Endothelial cell of umbilical vein (primary cell): ENCODE data around the gene SMIM21.

Experiments
- EZH2 ChIP-seq: IDR thresholded peaks from 2 replicates; pipeline ENCODE4 v1.6.1; 2012; ENCODE audit warnings: borderline replicate concordance, low read depth, mild to moderate bottlenecking, moderate library complexity, low read length, inconsistent platforms; ENCODE audit not compliant: severe bottlenecking
- GATA2 ChIP-seq: IDR thresholded peaks from 2 replicates; pipeline ENCODE4 v1.7.0; 2011; ENCODE audit warnings: low read depth, mild to moderate bottlenecking, moderate library complexity, mixed read lengths, low read length; ENCODE audit not compliant: insufficient read length, insufficient read depth
- MYC ChIP-seq: IDR thresholded peaks from one replicate; pipeline ENCODE4 v1.6.1; 2011; ENCODE audit warnings: mild to moderate bottlenecking, low read depth, low read length
- POLR2A ChIP-seq: IDR thresholded peaks from 2 replicates; pipeline ENCODE4 v1.6.1; 2012; ENCODE audit warnings: low read depth, mild to moderate bottlenecking, control low read depth, low read length
- POLR2AphosphoS5 ChIP-seq: IDR thresholded peaks from 2 replicates; pipeline ENCODE4 v1.6.1; 2012; ENCODE audit warnings: low read depth, mild to moderate bottlenecking, control low read depth, low read length, moderate library complexity; ENCODE audit not compliant: insufficient read depth
- TF ChIP-seq, protein P1 (sequence below), 2 donors: IDR thresholded peaks; 1 replicate in 1 of 2; 2 replicates in 1 of 2; pipeline ENCODE4 v1.5.1; 2011; ENCODE audit warnings: low read length in 2 of 2, mild to moderate bottlenecking in 2 of 2, moderate library complexity in 2 of 2, control low read depth in 1 of 2, inconsistent platforms in 1 of 2, low read depth in 1 of 2; ENCODE audit not compliant: insufficient read depth in 1 of 2; ENCODE audit errors: extremely low read depth in 1 of 2

DNA sequence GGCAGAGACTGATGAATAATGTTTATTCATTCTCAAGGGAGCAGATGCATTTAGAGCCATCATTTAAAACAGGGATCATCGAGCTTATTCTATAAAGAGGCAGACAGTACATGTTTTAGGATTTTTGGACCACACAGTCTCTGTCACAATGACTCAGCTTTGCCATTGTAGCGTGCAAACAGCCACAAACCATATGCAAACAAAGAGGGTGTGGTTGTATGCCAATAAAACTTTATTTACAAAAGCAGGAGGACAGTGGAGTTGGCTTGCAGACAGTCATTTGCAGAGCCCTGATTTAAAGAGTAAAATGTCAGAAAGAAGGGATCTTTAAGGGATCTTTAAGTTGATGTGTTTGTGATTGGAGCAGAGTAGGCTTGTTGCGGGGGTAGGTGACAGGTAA, 51.5 kb downstream of the SMIM21 start:
- TF ChIP-seq POLR2AphosphoS5 (no peak), EZH2 (no peak), POLR2A (no peak), GATA2 (no peak), MYC (no peak)
- TF ChIP-seq, protein P1, sequence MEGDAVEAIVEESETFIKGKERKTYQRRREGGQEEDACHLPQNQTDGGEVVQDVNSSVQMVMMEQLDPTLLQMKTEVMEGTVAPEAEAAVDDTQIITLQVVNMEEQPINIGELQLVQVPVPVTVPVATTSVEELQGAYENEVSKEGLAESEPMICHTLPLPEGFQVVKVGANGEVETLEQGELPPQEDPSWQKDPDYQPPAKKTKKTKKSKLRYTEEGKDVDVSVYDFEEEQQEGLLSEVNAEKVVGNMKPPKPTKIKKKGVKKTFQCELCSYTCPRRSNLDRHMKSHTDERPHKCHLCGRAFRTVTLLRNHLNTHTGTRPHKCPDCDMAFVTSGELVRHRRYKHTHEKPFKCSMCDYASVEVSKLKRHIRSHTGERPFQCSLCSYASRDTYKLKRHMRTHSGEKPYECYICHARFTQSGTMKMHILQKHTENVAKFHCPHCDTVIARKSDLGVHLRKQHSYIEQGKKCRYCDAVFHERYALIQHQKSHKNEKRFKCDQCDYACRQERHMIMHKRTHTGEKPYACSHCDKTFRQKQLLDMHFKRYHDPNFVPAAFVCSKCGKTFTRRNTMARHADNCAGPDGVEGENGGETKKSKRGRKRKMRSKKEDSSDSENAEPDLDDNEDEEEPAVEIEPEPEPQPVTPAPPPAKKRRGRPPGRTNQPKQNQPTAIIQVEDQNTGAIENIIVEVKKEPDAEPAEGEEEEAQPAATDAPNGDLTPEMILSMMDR (IDR thresholded peaks at IDR 0.05; ENCODE audit: extremely low read depth in 1 of 2, insufficient read depth in 1 of 2, low read depth in 1 of 2, low read length in 2 of 2): no peak
